Islet of Langerhans (tissue), 1 donor: Measurements from ENCODE around the gene SF3B3.

Source experiments
- FAIRE-seq: peaks from one replicate; lab custom pipeline; 2011; peaks lifted over from hg19 to GRCh38; lab: Jason Lieb, UNC

Gene SF3B3

DNA sequence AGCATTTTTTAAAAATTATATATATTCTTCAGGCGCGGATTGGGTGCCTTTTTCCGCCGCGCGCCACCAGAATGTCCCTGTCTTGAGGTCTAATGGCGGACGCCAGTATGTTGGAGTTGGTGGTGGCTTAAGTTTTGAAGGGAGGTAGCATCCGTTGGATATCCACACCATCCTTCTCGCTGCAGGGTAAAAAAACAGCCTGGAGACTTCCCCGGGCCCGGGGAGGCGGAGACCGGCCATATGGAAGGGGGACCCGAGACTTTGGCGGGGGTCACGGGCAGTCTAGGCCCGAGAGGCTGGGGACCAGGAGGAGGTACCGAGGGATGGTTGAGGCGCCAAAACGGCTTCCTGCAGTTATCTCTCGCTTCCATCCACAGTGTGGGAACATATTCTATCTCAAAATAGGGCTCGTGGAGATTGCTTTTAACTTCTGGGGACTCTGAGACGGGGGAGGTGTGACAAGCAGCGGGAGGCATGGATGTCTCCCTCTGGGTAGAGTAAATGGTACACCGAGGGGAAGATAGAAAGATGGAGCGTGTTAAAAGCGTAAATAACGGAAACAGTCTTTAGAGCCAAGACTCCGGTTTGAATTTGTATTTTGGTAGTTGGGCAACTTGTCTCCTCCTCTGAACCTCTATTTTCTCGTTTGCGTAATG is at the start of gene SF3B3:
SF3B3 (plus strand) TSS at position 74 of the 656 bp plus-strand sequence. CDS start 2,841 bp downstream, outside the sequence.
- FAIRE-seq, result no peak

- FAIRE-seq, result no peak
Measured at GRCh38 chr16:70474320-70475053, 49.1 kb upstream of the SF3B3 start.

DNA sequence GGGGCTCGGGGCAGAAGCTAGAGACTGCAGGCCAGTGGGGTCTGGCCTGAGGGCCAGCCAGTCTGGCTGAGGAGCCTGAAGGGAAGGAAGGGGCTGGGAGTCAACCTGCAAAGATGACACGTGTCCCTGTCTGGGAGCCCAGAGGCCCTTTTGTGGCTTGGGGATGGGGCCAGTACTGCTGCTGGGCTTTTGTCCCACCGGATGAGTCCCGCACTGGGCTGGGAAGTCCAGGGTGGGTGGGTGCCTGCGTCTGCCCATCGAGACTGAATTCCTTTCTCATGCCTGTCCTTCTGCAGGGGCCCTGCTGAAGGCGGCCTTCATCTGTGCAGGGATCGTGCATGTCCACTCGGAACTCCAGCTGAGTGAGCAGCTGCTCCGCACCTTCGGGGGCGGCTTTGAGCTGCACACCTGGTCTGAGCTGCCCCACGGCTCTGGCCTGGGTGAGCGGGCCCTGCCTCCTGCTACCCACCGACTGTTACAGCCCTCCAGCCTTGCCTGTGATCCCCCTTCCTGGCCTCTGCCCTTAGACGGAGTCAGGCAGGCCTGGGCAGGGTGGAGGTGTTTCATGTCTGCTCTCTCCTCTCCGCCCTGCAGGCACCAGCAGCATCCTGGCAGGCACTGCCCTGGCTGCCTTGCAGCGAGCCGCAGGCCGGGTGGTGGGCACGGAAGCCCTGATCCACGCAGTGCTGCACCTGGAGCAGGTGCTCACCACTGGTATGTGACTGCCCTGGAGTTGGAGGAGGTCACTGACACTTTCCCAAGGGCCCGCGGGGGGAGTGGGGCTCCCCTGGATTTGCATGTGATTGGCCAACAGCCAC is 48.4 kb upstream of the SF3B3 start:
- FAIRE-seq, result no peak

DNA sequence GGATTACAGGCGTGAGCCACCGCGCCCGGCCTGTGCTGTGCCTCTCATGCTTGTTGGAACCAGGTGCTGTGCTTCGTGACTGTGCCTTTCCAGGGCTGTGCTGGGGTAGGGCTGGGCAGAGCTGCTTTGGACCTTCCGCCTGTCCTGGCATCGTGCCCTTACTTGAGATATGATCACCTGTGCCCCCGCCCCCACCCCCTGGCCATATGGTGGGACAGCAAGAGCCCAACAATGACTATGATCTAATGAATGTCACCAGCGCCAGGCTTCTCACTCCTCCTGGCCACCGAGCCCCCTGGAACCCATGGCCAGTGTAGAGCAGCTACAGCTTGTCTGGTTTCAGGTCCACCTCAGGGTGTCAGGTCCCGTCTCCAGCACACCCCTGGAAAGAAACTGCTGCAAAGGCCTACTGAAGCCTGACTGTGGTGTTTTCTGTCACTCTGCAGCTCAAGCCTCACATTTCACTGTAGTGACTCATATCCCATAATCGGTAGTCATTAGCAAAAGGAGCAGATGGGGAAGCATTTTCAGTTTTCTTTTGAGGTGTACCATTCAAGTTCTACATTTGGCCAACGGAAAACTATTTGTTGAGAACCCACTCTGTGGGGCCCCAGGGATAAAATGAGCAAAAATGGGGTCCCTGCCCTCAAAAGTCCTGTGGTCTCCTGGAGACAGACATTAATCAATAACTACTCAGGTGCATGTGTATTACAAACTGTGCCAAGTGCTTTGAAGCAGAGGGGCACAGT is 47.2 kb upstream of the SF3B3 start:
- peak; percentile 96 for FAIRE-seq

DNA sequence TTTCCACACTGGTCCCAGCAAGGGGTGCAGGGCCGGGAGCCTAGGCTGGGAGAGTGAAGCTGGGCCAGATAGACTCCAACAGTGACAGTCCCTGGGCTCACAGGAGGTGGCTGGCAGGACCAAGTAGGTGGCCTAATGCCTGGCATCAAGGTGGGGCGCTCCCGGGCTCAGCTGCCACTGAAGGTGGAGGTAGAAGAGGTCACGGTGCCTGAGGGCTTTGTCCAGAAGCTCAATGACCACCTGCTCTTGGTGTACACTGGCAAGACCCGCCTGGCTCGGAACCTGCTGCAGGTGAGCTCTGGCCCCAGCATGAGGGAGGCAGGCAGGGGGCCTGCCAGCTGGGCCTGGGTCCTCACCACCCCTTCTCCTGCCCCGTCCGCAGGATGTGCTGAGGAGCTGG is 45.4 kb upstream of the SF3B3 start:
- no peak for FAIRE-seq

GRCh38 chr16:70478912-70479341 is 44.7 kb upstream of the SF3B3 start:
- no peak for FAIRE-seq

DNA sequence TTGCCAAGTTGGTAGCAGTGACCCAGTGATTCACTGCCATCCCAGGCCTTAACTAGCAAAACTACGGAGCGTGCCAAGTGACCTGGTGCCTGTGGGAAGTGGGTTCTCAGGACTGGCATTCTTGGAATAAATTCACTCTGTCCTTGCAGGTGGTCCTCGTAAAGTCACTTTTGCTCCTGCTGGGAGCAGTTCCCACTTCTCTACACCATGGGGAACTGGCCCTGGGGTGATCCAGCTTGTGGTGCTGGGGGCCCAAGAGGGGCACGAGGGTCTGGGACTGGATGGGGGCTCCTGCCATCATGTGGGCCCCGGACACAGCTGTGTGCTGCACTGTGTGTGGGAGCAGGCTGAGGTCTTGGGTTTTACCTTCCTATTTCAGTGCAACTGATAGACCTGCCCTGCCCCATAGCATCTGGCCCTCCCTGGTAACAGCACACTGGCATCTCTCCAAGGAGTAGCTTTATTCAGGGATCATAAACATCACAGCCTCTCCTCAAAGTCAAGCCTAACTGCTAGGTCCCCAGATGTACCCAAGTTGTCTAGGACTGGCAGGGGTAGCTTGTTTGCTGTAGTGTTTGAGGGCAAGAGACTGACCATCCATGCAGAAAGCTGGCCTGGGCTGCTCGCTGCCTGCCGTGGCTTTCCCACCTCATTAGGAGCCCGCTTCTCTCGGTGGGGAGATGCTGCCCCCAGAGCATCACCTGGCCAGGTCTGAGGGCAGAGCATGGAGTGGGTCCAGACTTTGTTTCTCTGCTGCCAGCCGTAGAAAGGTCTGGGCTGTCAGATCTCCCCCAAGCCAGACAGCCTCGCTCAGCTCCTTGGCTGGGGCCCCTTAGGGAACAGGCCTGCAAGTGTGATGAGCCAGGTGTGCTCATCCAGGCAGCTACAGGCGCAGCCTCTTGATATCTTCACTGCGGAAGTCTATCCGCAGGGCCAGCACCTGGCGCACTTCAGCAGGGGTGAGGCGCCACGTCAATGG is 43.2 kb upstream of the SF3B3 start:
- FAIRE-seq, result peak; percentile 24

GRCh38 chr16:70481929-70482536 is 41.6 kb upstream of the SF3B3 start:
- no peak for FAIRE-seq

DNA sequence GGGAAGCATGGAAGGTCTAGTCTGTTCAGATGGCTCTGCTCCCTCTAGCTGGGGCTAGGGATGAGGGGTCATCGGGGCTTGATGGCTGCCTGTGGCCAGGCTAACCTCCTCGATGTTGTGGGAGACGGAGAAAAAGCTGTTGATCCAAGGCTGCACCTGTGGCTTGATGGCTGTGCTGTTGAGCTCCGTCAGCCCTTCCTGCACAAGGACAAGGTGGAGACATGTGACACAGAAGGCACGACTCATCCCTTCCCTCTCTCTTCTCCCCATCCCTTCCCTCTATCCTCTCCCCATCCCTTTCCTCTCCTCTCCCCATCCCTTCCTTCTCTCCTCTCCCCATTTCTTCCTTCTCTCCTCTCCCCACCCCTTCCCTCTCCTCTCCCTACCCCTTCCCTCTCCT is 41.0 kb upstream of the SF3B3 start:
- FAIRE-seq, result no peak

DNA sequence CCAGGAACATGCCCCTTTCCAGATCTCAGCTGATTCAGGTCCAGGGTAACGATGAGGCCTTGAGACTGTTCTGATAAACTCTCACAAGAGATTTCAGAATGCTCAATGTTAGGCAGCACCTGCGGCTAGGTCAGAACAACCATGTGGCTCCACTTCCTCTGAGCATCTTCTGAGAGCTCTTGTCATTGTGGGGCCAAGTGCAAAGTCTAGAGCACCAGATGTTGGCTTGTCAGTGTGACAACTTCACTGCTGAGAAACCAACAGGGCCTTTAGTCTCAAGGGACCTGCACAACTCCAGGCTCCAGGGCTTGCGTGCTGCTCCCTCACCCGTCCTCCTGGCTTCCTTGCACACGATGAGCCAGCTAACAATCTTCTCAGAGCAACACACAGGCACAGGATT is 40.2 kb upstream of the SF3B3 start:
- FAIRE-seq, result no peak

- FAIRE-seq, result no peak
Measured at GRCh38 chr16:70484867-70485266, 38.7 kb upstream of the SF3B3 start.

DNA sequence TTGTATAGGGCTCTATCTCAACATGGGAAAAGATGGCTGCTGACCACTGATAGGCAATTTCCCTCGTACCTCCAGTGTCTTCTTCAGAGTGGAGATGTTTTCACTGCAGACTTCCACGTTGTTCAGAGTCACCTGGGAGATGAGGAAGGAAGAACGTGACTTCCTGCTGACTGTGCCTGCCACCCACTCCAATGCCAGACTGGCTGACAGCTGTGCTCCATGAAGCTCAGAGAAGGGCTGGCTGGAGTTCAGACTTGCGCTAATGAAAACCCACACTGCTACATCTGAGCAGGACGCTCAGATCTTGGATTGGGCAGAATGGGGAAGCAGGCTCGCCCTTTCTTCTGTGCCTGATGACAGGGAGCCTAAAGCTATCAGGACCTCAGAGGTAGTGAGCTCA is 33.4 kb upstream of the SF3B3 start:
- peak; percentile 49 for FAIRE-seq

DNA sequence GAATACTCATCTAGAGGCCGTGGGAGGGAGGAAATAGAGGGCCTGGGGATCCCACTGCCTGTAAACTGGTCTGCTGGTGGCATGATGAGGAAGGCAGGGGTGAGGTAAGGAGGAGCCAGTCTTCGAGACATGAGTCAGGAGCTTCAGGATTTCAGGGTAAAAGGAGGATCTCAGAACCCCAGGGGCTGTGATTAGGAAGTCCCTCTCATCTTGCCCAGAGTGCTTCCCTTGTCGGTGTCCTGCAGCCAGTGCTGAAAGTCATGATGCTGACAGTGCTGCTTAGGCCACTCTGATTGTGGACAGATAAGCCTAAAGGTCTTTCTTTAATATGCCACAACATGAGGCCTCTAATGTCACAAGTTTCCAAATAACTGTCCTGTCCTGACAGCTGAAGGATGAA is 29.8 kb upstream of the SF3B3 start:
- no peak for FAIRE-seq

- FAIRE-seq, result no peak
Measured at GRCh38 chr16:70494202-70494770, 29.3 kb upstream of the SF3B3 start.

- FAIRE-seq, result no peak
Measured at GRCh38 chr16:70494777-70495176, 28.8 kb upstream of the SF3B3 start.

GRCh38 chr16:70495425-70496182 is 28.0 kb upstream of the SF3B3 start:
- FAIRE-seq, result no peak

DNA sequence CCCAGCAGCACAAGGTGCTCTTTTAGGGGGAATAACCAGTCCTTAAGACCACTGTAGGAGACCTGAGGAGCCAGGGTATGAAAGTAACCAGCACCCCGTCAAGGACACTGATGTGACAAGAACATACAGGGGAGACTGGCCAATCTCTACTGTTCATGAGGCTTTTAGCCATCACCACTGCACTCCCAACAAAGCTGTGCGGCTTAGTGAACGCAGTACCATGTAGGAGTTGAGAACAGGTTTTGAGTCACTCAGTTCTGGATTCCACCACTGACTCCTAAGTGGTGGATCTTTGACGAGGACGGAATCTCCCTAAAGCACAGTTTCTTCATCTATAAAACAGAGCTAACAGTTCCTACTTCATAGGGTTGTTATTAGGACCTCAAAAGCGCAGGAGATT is 27.1 kb upstream of the SF3B3 start:
- no peak for FAIRE-seq

DNA sequence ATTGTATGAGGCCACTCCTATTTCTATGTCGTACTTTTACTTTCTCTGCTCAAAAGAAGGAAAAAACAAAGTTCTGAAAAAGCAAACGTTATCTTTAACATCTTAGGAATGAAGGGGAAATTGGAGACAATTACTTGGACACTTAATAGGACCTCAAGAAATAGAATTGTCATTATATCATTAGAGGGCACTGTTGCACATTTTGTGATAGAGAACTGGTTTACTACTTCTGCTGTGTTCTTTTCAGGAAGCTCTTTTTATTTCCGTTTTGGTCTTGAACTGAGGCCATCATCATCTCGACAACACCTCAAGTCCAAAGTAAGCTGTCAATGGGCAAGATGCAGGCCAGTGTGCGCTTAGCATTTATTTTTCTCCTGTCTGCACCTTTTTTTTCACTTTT is 14.9 kb upstream of the SF3B3 start:
- no peak for FAIRE-seq

GRCh38 chr16:70510216-70510615 is 13.4 kb upstream of the SF3B3 start:
- no peak for FAIRE-seq

DNA sequence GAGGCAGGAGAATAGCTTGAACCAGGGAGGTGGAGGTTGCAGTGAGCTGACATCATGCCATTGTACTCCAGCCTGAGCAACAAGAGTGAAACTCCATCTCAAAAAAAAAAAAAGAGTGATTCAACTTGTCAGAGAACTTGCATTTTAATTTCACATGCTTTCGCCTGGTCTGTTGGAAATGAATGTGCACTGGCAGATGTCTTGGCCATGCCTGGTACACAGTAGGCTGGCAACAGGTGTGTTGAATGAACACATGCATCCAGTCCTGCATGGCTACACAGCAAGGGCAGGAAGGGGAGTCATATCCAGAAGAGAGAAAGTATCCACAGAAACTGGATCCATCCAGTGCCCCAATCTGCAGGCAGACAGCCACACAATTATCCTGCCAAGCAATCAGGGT is 11.8 kb upstream of the SF3B3 start:
- FAIRE-seq, result no peak
